K562 (cell line): Measurements from ENCODE around the gene SLC6A13.

Experiments
- CEBPB ChIP-seq: fragments of 450-650 bp; IDR thresholded peaks from 2 replicates; pipeline ENCODE4 v1.6.1; 2016; ENCODE audit warnings: missing genetic modification characterization, missing compliant biosample characterization
- CREB5 ChIP-seq: fragments of 250-450 bp; sonication (Bioruptor Pico); IDR thresholded peaks from 2 replicates; pipeline ENCODE4 v1.5.0; 2020; ENCODE audit warnings: mild to moderate bottlenecking
- CTCF ChIP-seq, 3 experiments: IDR thresholded peaks in 2 of 3; conservative IDR thresholded peaks in 1 of 3; 2 replicates each; pipeline ENCODE4 v1.5.1; 2011 to 2012; ENCODE audit warnings: low read length in 3 of 3, mild to moderate bottlenecking in 3 of 3, control low read depth in 2 of 3, improper control_type of control experiment in 1 of 3, inconsistent platforms in 1 of 3, low read depth in 1 of 3, mixed read lengths in 1 of 3, moderate library complexity in 1 of 3; ENCODE audit not compliant: insufficient read depth in 2 of 3
- PCBP2 ChIP-seq: fragments of 200-400 bp; formaldehyde crosslinking; IDR thresholded peaks from 2 replicates; pipeline ENCODE4 v1.6.1; 2018; ENCODE audit warnings: low read length, low read depth, mild to moderate bottlenecking, moderate library complexity; ENCODE audit not compliant: poor library complexity, severe bottlenecking
- POLR2A ChIP-seq: fragments of 450-650 bp; conservative IDR thresholded peaks from 2 replicates; pipeline ENCODE4 v1.6.1; 2016
- RNF2 ChIP-seq: sonication (generic); IDR thresholded peaks from 2 replicates; pipeline ENCODE4 v1.6.1; 2016
- TEAD2 ChIP-seq: fragments of 450-650 bp; IDR thresholded peaks from 2 replicates; pipeline ENCODE4 v1.6.1; 2016; ENCODE audit warnings: missing genetic modification characterization, control low read depth, missing compliant biosample characterization
- ZNF253 ChIP-seq: fragments of 250-450 bp; sonication (Bioruptor Pico); conservative IDR thresholded peaks from 2 replicates; pipeline ENCODE4 v1.6.1; 2021; ENCODE audit warnings: mild to moderate bottlenecking
- ZNF431 ChIP-seq: sonication (generic); formaldehyde crosslinking; IDR thresholded peaks from 2 replicates; pipeline ENCODE4 v1.8.0; 2022; ENCODE audit warnings: mild to moderate bottlenecking, missing genetic modification reagents

- no peak for TF ChIP-seq POLR2A
- no peak for TF ChIP-seq ZNF431
- TF ChIP-seq CREB5 (CRISPR knock-in tag) = no peak
- no peak for TF ChIP-seq PCBP2
- no peak for TF ChIP-seq CEBPB (tag)
- TF ChIP-seq TEAD2 (tag) = no peak
- no peak for TF ChIP-seq RNF2
- TF ChIP-seq ZNF253 (CRISPR knock-in tag) = no peak
- no peak for TF ChIP-seq CTCF (IDR thresholded peaks at IDR 0.05 in 2 of 3, conservative IDR thresholded peaks at IDR 0.05 in 1 of 3; ENCODE audit: insufficient read depth in 2 of 3, low read depth in 1 of 3, low read length in 3 of 3)
Observed at GRCh38 chr12:206746-207440, 55.7 kb downstream of the SLC6A13 start.
